Prostate gland (tissue), 2 donors: ENCODE results near the gene DSCAML1.

ENCODE experiments used
- POLR2AphosphoS5 ChIP-seq: sonication (generic); formaldehyde crosslinking; IDR thresholded peaks from one replicate; pipeline ENCODE4 v1.6.1; 2017; ENCODE audit warnings: antibody characterized with exemption
- TF ChIP-seq, protein P1 (sequence below), 4 experiments: fragments of 200-600 bp in 2 of 4; fragments of 450-650 bp in 2 of 4; sonication (generic) in 2 of 4; IDR thresholded peaks; 1 replicate in 3 of 4; 2 replicates in 1 of 4; pipeline ENCODE4 v1.5.1; 2016 to 2019; ENCODE audit warnings: antibody characterized with exemption in 4 of 4, mild to moderate bottlenecking in 2 of 4, moderate library complexity in 2 of 4

DNA sequence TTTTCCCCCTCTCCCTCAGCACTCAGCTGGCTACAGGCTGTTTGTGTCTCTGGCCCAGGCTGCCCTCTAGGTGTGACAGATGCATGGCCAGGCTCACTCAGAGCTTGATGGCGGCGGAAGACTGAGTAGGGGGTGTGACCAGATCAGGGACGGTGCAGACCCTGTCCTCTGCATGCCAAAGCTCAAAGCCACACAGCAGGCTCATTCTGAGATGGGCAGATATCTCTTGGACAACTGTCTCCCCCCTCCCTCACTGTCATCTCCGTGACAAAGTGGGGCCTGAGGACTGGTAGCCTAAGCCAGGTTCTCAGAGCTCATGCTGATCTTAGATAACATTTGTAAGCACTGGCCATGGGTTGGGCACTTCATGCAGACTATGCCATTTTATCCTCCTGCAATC, 231.3 kb downstream of the DSCAML1 start:
- TF ChIP-seq, protein P1, sequence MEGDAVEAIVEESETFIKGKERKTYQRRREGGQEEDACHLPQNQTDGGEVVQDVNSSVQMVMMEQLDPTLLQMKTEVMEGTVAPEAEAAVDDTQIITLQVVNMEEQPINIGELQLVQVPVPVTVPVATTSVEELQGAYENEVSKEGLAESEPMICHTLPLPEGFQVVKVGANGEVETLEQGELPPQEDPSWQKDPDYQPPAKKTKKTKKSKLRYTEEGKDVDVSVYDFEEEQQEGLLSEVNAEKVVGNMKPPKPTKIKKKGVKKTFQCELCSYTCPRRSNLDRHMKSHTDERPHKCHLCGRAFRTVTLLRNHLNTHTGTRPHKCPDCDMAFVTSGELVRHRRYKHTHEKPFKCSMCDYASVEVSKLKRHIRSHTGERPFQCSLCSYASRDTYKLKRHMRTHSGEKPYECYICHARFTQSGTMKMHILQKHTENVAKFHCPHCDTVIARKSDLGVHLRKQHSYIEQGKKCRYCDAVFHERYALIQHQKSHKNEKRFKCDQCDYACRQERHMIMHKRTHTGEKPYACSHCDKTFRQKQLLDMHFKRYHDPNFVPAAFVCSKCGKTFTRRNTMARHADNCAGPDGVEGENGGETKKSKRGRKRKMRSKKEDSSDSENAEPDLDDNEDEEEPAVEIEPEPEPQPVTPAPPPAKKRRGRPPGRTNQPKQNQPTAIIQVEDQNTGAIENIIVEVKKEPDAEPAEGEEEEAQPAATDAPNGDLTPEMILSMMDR (IDR thresholded peaks at IDR 0.05) = no peak
- TF ChIP-seq POLR2AphosphoS5 = no peak
